Ovary (tissue), 9 donors: Measurements from ENCODE around the gene TLE2. TPM values are rescaled to one million over a fixed set of nuclear protein-coding genes. Genes with fewer than 3 reads are reported as not detected.
"Not testable (repeated sequence)": the region's sequence is repeated elsewhere in the genome, so short reads cannot be mapped to it uniquely, and the experiment has no call there.

Experiments
- DNase-seq, 5 donors: peaks; one replicate each; pipeline ENCODE4 v3.0.0-alpha.2; 2019 to 2020
- H3K27ac ChIP-seq, 2 donors: fragments of 200-600 bp; one replicate each; pipeline versions ENCODE4 v1.5.1 to v1.8.0; 2019 to 2022
- H3K27me3 ChIP-seq: fragments of 200-600 bp; one replicate; pipeline ENCODE4 v1.8.0; 2022
- H3K36me3 ChIP-seq: fragments of 200-600 bp; sonication (generic); one replicate; pipeline ENCODE4 v1.5.1; 2019
- H3K4me1 ChIP-seq: one replicate; pipeline ENCODE4 v1.8.1; 2013; ENCODE audit warnings: mild to moderate bottlenecking, moderate library complexity; ENCODE audit not compliant: insufficient read depth
- H3K4me3 ChIP-seq: fragments of 200-600 bp; sonication (generic); one replicate; pipeline ENCODE4 v1.5.1; 2017
- H3K9me3 ChIP-seq, 2 donors: fragments of 200-600 bp in 1 of 2; sonication (generic) in 1 of 2; one replicate each; pipeline versions ENCODE4 v1.5.1 to v1.8.1; 2013 to 2019; ENCODE audit warnings: mild to moderate bottlenecking in 1 of 2, moderate library complexity in 1 of 2
- EP300 ChIP-seq: sonication (generic); formaldehyde crosslinking; IDR thresholded peaks from one replicate; pipeline ENCODE4 v1.6.1; 2017; ENCODE audit warnings: antibody characterized with exemption
- POLR2A ChIP-seq: fragments of 450-650 bp; IDR thresholded peaks from one replicate; pipeline ENCODE4 v1.6.1; 2017; ENCODE audit warnings: antibody characterized with exemption, mild to moderate bottlenecking, moderate library complexity
- WGBS, 3 donors: extraction: QIAGEN DNeasy Blood & Tissue Kit in 1 of 3; methylation state at CpG; one replicate each; pipeline versions ENCODE4 v1.1.5 to v1.1.7; 2013 to 2017; 5-methylcytosine and 5-hydroxymethylcytosine counted together
- intact Hi-C, 4 donors: fragments of 100-400 bp; cut with DNase I; formaldehyde crosslinking; loops; one replicate each; pipeline versions ENCODE4 v1.11.0 to v1.15.1; 2022 to 2023
- polyA plus RNA-seq, 2 donors: library from polyadenylated mRNA; stranded (reverse); fragments of 200-250 nt in 1 of 2; fragments of 350-450 nt in 1 of 2; fragmentation: Illumina TruSeq in 1 of 2; extraction: RNeasy Lipid Tissue Mini Kit (QIAGEN cat#74804) in 1 of 2; gene quantifications; one replicate each; pipeline ENCODE4 v1.2.3, GENCODE V29; 2013 to 2014
- total RNA-seq, 7 donors: library from RNA; depleted of rRNA in 2 of 7; stranded (reverse); fragments of >200 nt in 2 of 7; fragmentation: NEBNext Ultra II Directional in 3 of 7; extraction: Animal tissue kit (Norgen Biotek cat#: 25700) in 3 of 7; gene quantifications; one replicate each; pipeline versions ENCODE4 v1.1.0 to v1.2.4, GENCODE V29; 2016 to 2023
- TF ChIP-seq, protein P1 (sequence below), 3 donors: fragments of 450-650 bp in 2 of 3; fragments of 200-600 bp in 1 of 3; IDR thresholded peaks; one replicate each; pipeline versions ENCODE4 v1.5.1 to v1.8.0; 2016 to 2022; ENCODE audit warnings: antibody characterized with exemption in 3 of 3, mild to moderate bottlenecking in 1 of 3
- donor health status: DM: no; HTN: no; CAD: no; lungs with moderate emphysema.
- donor health status: DM: no; HTN: no; CAD: no.
- donor health status: Bipolar disorder and iron deficiency.
- donor health status: DM: yes; HTN: yes; CAD: no.
- donor health status: DM: no; HTN: no; CAD: no.
- donor health status: DM: yes; HTN: yes; CAD: no.

TLE2 gene
- total and polyA plus RNA-seq, 9 donors: 15.1 to 43.9 (median 35.0) TPM

GRCh38 chr19:3039641-3040077, 10.6 kb upstream of the TLE2 start:
- Histone ChIP-seq H3K4me1 (peaks cover 8% of the 10 kb centered on the region), H3K9me3 (no peaks in the 10 kb centered on the region), H3K36me3 (no peaks in the 10 kb centered on the region), H3K27ac (no peak overlapping the region), H3K27me3 (no peaks in the 10 kb centered on the region), H3K4me3 (no peak overlapping the region)
- intact Hi-C loops: no loop called here
- peak in 2 of 5 donors; percentile 27 to 42 for DNase-seq
- TF ChIP-seq, protein P1, sequence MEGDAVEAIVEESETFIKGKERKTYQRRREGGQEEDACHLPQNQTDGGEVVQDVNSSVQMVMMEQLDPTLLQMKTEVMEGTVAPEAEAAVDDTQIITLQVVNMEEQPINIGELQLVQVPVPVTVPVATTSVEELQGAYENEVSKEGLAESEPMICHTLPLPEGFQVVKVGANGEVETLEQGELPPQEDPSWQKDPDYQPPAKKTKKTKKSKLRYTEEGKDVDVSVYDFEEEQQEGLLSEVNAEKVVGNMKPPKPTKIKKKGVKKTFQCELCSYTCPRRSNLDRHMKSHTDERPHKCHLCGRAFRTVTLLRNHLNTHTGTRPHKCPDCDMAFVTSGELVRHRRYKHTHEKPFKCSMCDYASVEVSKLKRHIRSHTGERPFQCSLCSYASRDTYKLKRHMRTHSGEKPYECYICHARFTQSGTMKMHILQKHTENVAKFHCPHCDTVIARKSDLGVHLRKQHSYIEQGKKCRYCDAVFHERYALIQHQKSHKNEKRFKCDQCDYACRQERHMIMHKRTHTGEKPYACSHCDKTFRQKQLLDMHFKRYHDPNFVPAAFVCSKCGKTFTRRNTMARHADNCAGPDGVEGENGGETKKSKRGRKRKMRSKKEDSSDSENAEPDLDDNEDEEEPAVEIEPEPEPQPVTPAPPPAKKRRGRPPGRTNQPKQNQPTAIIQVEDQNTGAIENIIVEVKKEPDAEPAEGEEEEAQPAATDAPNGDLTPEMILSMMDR (IDR thresholded peaks at IDR 0.05): no peak
- TF ChIP-seq POLR2A: no peak
- TF ChIP-seq EP300: no peak
- 69 to 77% (median 76%) methylated on average over 17 of the region's 17 CpGs for WGBS, 3 donors

DNA sequence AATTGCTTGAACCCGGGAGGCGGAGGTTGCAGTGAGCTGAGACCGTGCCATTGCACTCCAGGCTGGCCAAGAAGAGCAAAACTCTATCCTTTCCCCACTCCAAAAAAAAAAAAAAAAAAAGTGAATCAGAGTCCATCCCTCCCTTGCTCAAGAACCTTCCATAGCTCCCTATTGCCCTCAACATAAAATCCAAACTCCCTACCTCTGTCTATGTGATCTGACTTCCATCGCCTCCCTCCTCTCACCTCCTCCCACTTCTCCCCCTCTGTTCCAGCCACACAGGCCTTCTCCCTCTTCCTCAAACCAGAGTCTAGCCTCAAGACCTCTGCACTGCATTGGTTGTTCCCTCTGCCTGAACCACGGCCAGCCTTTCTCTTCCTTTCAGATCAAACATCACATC, 10.0 kb upstream of the TLE2 start:
- no peak overlapping the region for H3K4me3 ChIP-seq
- TF ChIP-seq, protein P1 (IDR thresholded peaks at IDR 0.05): no peak
- TF ChIP-seq POLR2A (no peak), EP300 (no peak)
- WGBS, 3 donors: 84 to 88% (median 85%) methylated on average over 5 of the region's 5 CpGs
- no peak for DNase-seq
- H3K4me1 ChIP-seq: peaks cover 10% of the 10 kb centered on the region
- H3K36me3 ChIP-seq: no peaks in the 10 kb centered on the region
- H3K27me3 ChIP-seq: no peaks in the 10 kb centered on the region
- intact Hi-C loops: no loop called here
- H3K9me3 ChIP-seq: no peaks in the 10 kb centered on the region
- H3K27ac ChIP-seq: no peak overlapping the region

DNA sequence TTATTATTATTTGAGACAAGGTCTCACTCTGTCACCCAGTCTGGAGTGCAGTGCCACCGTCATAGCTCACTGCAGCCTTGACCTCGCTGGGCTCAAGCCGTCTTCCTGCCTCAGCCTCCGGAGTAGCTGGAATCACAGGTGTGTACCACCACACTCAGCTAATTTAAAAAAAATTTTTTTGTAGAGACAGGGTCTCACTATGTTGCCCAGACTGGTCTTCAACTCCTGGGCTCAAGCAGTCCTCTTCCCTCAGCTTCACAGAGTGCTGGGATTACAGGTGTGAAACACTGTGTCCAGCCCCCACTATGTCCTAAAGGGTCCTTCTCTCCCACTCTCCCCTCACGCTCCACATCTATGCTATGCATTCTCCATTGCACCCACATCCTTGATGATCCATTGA, 9.1 kb upstream of the TLE2 start:
- intact Hi-C loops: no loop called here
- TF ChIP-seq POLR2A: no peak
- no peak for TF ChIP-seq EP300
- Histone ChIP-seq H3K9me3 (no peaks in the 10 kb centered on the region), H3K27ac (no peak overlapping the region), H3K27me3 (no peaks in the 10 kb centered on the region), H3K4me1 (peaks cover 10% of the 10 kb centered on the region), H3K4me3 (no peak overlapping the region), H3K36me3 (no peaks in the 10 kb centered on the region)
- WGBS, 3 donors: 70 to 86% (median 76%) methylated on average over 5 of the region's 5 CpGs
- no peak for DNase-seq

- intact Hi-C loops, H3K4me3 ChIP-seq: not testable (repeated sequence)
Measured at GRCh38 chr19:3036977-3037544, 8.0 kb upstream of the TLE2 start.

DNA sequence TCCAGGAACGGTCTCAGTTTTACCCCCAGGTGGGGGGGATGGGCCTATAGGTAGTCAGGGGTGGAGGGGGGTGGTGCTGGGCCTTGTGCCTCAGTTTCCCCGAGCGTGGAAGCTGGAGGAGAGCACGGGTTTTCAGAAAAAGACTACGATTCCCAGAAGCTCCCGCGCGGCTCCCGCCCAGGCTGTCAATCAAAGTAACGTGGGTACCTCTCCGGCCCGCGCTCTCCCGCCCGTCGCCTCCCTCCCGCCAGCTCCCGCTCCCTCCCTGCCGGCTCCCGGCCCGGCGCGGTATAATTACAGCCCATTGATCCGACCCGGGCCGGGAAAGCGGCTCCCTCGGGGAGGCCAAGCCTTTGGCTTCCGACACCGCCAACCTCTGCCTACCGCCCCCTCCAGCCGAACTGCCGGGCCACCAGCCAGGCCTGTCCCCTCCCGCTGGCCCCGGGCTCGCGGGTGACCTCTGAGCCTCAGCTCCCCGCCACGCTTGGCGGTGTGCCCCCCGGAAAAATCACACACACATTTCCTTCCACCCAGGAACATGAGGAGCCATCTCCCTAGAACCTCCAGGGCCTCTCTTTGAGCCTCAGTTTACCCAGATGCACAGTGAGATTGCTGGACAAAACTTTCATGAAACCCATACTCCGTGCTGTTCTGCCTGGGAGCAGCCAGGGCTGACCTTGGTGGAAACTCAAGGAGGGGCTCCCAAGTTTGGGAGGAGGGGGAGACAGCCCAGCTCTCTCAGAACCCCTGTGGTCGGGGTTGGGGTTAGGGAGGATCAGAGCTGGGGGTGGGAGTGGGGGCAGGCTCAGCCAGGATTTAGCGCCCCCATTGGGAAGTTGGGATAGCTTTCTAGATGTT, 7.3 kb upstream of the TLE2 start:
- H3K27me3 ChIP-seq: no peaks in the 10 kb centered on the region
- peaks cover 7% of the 10 kb centered on the region for H3K4me1 ChIP-seq
- DNase-seq: peak; percentile 95 to 96 (median 95)
- intact Hi-C loops: no loop called here
- H3K36me3 ChIP-seq: no peaks in the 10 kb centered on the region
- peak overlapping the region; percentile 68 for H3K4me3 ChIP-seq
- peak overlapping the region; percentile 33 to 86 for H3K27ac ChIP-seq
- TF ChIP-seq EP300 (no peak), POLR2A (no peak)
- TF ChIP-seq, protein P1 (IDR thresholded peaks at IDR 0.05): peak in 2 of 3 donors; percentile 14 to 16
- 0 to 1% (median 1%) methylated on average over 18 to 44 of the region's 44 CpGs for WGBS, 3 donors
- H3K9me3 ChIP-seq: no peaks in the 10 kb centered on the region

More at GRCh38 chr19:3036977-3037544, 8.0 kb upstream of the TLE2 start:
- Histone ChIP-seq H3K4me1 (peaks cover 10% of the 10 kb centered on the region), H3K27ac (peak overlapping the region; percentile 1 to 86)
- DNase-seq, H3K36me3 ChIP-seq, H3K27me3 ChIP-seq, H3K9me3 ChIP-seq: not testable (repeated sequence)
- 76 to 83% (median 80%) methylated on average over 14 of the region's 14 CpGs for WGBS, 3 donors
